Liver (tissue), 9 donors: ENCODE data around the gene ASIC3. TPM values are rescaled to one million over a fixed set of nuclear protein-coding genes. Genes with fewer than 3 reads are reported as not detected.
"Not testable (repeated sequence)": the region's sequence is repeated elsewhere in the genome, so short reads cannot be mapped to it uniquely, and the experiment has no call there.

ENCODE experiments used
- DNase-seq: peaks from one replicate; pipeline ENCODE4 v3.0.0-alpha.2; 2017; ENCODE audit warnings: low spot score
- H3K27ac ChIP-seq, 2 donors: one replicate each; pipeline ENCODE4 v1.7.0; 2013; ENCODE audit warnings: inconsistent platforms in 2 of 2, low read length in 2 of 2, control low read depth in 1 of 2, low read depth in 1 of 2, mild to moderate bottlenecking in 1 of 2
- H3K27me3 ChIP-seq, 4 donors: one replicate each; pipeline versions ENCODE4 v1.6.1 to v1.7.0; 2013; ENCODE audit warnings: low read length in 3 of 4, inconsistent platforms in 1 of 4, mild to moderate bottlenecking in 1 of 4, moderate library complexity in 1 of 4; ENCODE audit not compliant: control insufficient read depth in 4 of 4, insufficient read depth in 4 of 4
- H3K36me3 ChIP-seq, 4 donors: one replicate each; pipeline versions ENCODE4 v1.6.1 to v1.7.0; 2013; ENCODE audit warnings: low read length in 3 of 4, mild to moderate bottlenecking in 3 of 4, low read depth in 1 of 4, moderate library complexity in 1 of 4; ENCODE audit not compliant: control insufficient read depth in 4 of 4, insufficient read depth in 3 of 4
- H3K4me1 ChIP-seq, 4 donors: one replicate each; pipeline versions ENCODE4 v1.6.1 to v1.7.0; 2013; ENCODE audit warnings: low read length in 3 of 4, mild to moderate bottlenecking in 3 of 4, moderate library complexity in 1 of 4; ENCODE audit not compliant: control insufficient read depth in 4 of 4, insufficient read depth in 4 of 4
- H3K4me3 ChIP-seq, 3 donors: one replicate each; pipeline versions ENCODE4 v1.6.1 to v1.7.0; 2013; ENCODE audit warnings: low read length in 3 of 3, control low read depth in 1 of 3, low read depth in 1 of 3, mild to moderate bottlenecking in 1 of 3
- H3K9ac ChIP-seq, 2 donors: one replicate each; pipeline ENCODE4 v1.7.0; 2013; ENCODE audit warnings: low read length in 2 of 2, mild to moderate bottlenecking in 2 of 2, moderate library complexity in 2 of 2, control low read depth in 1 of 2, low read depth in 1 of 2
- H3K9me3 ChIP-seq, 4 donors: one replicate each; pipeline versions ENCODE4 v1.6.1 to v1.7.0; 2013; ENCODE audit warnings: low read length in 3 of 4; ENCODE audit not compliant: control insufficient read depth in 4 of 4
- EGR1 ChIP-seq, 2 donors: IDR thresholded peaks; 2 replicates each; pipeline ENCODE4 v1.6.1; 2016 to 2018; ENCODE audit warnings: antibody characterized with exemption in 2 of 2, low read depth in 2 of 2
- FOXA2 ChIP-seq: IDR thresholded peaks from 2 replicates; pipeline ENCODE4 v1.6.1; 2016; ENCODE audit warnings: antibody characterized with exemption
- GABPA ChIP-seq, 2 donors: IDR thresholded peaks in 1 of 2; conservative IDR thresholded peaks in 1 of 2; 2 replicates each; pipeline ENCODE4 v1.6.1; 2016; ENCODE audit warnings: antibody characterized with exemption in 2 of 2, mild to moderate bottlenecking in 1 of 2, moderate library complexity in 1 of 2
- HNF4A ChIP-seq, 2 donors: conservative IDR thresholded peaks; 2 replicates each; pipeline ENCODE4 v1.6.1; 2016; ENCODE audit warnings: antibody characterized with exemption in 2 of 2, mild to moderate bottlenecking in 2 of 2
- HNF4G ChIP-seq: IDR thresholded peaks from 2 replicates; pipeline ENCODE4 v1.6.1; 2016; ENCODE audit warnings: antibody characterized with exemption
- JUND ChIP-seq, 2 donors: IDR thresholded peaks; 2 replicates each; pipeline ENCODE4 v1.6.1; 2016; ENCODE audit warnings: antibody characterized with exemption in 2 of 2
- NR2F2 ChIP-seq: IDR thresholded peaks from 2 replicates; pipeline ENCODE4 v1.6.1; 2016; ENCODE audit warnings: antibody characterized with exemption
- RAD21 ChIP-seq, 2 donors: IDR thresholded peaks; 2 replicates each; pipeline ENCODE4 v1.6.1; 2016; ENCODE audit warnings: antibody characterized with exemption in 2 of 2, mild to moderate bottlenecking in 2 of 2
- SP1 ChIP-seq: IDR thresholded peaks from 2 replicates; pipeline ENCODE4 v1.6.1; 2018; ENCODE audit warnings: antibody characterized with exemption, mild to moderate bottlenecking
- TAF1 ChIP-seq: conservative IDR thresholded peaks from 2 replicates; pipeline ENCODE4 v1.6.1; 2016; ENCODE audit warnings: antibody characterized with exemption, mild to moderate bottlenecking
- YY1 ChIP-seq: IDR thresholded peaks from 2 replicates; pipeline ENCODE4 v1.6.1; 2016; ENCODE audit warnings: antibody characterized with exemption, mild to moderate bottlenecking
- WGBS: extraction: QIAGEN DNeasy Blood & Tissue Kit; methylation state at CpG from one replicate; pipeline ENCODE4 v1.1.7; 2013; 5-methylcytosine and 5-hydroxymethylcytosine counted together
- polyA plus RNA-seq, 2 donors: library from polyadenylated mRNA; stranded (reverse) in 1 of 2; unstranded in 1 of 2; fragments of 200-250 nt in 1 of 2; fragments of >200 nt in 1 of 2; fragmentation: Nextera tagmentation in 1 of 2; extraction: Ambion mirVana in 1 of 2; gene quantifications; one replicate each; pipeline versions ENCODE4 v1.2.1 to v1.2.3, GENCODE V29; 2013 to 2015
- total RNA-seq, 2 donors: library from RNA; depleted of rRNA; stranded (reverse); fragments of >200 nt; gene quantifications; one replicate each; pipeline ENCODE4 v1.2.3, GENCODE V29; 2014
- TF ChIP-seq, protein P1 (sequence below): fragments of 150-350 bp; IDR thresholded peaks from 2 replicates; pipeline ENCODE4 v1.5.1; 2017; ENCODE audit warnings: improper control_type of control experiment, low read depth, low read length; ENCODE audit not compliant: missing input control
- TF ChIP-seq, protein P2 (sequence below): IDR thresholded peaks from 2 replicates; pipeline ENCODE4 v1.6.1; 2016; ENCODE audit warnings: antibody characterized with exemption
- TF ChIP-seq, protein P3 (sequence below): IDR thresholded peaks from 2 replicates; pipeline ENCODE4 v1.6.1; 2016; ENCODE audit warnings: antibody characterized with exemption, mild to moderate bottlenecking
- donor health status: healthy.
- donor health status: healthy.
- donor health status: healthy.
- donor health status: healthy.
- donor health status: healthy.

The ASIC3 gene
- total and polyA plus RNA-seq, 4 donors = 0.05 to 1.0 (median 0.39) TPM

DNA sequence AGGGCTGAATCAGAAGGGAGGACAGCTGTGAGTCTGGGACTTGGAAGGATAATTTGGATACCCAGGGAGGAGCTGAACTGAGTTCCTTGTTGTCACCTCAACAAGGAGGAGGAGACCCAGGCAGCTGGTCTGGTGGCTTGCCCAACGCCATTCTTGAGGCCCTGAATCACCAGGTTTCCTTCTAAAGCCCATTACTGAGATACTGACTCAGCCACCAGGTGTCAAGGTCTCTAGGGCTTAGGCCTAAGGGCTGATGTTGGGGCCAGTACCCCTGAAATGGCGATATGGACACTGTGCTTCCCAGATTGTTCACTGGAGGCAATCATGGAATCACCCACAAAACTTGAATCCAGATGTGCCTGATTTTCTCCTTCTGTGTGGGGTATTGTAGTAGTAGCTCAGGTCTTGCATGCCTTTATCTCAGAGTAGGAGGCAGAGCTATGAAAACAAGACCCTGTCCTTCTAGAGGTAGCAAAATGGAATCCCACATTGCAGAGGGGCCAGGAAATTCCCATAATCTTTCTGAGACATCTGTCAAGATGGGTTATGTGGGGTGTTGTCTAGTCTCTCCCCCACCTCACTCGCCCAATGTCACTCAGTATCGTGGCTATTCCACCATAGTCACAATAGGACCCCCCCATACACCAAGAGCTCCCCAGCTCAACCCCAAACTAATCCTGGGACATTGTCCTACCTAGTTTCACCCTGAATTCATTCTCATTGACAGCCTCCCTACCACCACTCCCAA lies 22.2 kb upstream of the ASIC3 start (continued):
- TF ChIP-seq RAD21 (IDR thresholded peaks at IDR 0.05) (no peak), SP1 (no peak), HNF4G (no peak), FOXA2 (no peak), NR2F2 (no peak), HNF4A (conservative IDR thresholded peaks at IDR 0.05) (no peak), TAF1 (no peak)
- TF ChIP-seq, protein P1, sequence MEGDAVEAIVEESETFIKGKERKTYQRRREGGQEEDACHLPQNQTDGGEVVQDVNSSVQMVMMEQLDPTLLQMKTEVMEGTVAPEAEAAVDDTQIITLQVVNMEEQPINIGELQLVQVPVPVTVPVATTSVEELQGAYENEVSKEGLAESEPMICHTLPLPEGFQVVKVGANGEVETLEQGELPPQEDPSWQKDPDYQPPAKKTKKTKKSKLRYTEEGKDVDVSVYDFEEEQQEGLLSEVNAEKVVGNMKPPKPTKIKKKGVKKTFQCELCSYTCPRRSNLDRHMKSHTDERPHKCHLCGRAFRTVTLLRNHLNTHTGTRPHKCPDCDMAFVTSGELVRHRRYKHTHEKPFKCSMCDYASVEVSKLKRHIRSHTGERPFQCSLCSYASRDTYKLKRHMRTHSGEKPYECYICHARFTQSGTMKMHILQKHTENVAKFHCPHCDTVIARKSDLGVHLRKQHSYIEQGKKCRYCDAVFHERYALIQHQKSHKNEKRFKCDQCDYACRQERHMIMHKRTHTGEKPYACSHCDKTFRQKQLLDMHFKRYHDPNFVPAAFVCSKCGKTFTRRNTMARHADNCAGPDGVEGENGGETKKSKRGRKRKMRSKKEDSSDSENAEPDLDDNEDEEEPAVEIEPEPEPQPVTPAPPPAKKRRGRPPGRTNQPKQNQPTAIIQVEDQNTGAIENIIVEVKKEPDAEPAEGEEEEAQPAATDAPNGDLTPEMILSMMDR = no peak

DNA sequence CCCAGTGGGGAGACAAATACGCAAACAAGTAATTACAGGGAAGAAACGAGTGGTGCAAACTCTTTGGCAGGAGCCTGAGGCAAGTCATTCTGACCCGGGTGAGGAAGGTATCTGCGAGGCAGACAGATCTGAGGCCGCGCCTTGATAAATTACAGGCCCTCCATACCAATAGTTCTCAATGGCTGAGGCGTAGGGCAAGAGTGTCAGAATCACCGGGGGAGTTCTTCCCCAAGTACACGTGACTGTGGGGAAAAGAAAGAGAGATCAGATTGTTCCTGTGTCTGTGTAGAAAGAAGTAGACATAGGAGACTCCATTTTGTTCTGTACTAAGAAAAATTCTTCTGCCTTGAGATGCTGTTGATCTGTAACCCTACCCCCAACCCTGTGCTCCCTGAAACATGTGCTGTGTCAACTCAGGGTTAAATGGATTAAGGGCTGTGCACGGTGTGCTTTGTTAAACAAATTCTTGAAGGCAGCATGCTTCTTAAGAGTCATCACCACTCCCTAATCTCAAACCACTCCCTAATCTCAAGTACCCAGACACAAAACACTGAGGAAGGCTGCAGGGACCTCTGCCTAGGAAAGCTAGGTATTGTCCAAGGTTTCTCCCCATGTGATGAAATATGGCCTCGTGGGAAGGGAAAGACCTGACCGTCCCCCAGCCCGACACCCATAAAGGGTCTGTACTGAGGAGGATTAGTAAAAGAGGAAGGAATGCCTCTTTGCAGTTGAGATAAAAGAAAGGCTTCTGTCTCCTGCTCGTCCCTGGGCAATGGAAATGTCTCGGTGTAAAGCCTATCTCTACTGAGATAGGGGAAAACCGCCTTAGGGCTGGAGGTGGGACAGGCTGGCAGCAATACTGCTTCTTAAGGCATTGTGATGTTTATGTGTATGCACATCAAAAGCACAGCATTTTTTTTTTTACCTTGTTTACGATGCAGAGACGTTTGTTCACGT lies 21.3 kb upstream of the ASIC3 start:
- H3K27me3 ChIP-seq, H3K4me3 ChIP-seq, H3K27ac ChIP-seq, H3K9ac ChIP-seq, H3K36me3 ChIP-seq, DNase-seq, H3K9me3 ChIP-seq: not testable (repeated sequence)
- WGBS = 48% methylated on average over 19 of the region's 19 CpGs
- peaks cover 5 to 10% (median 8%) of the 10 kb centered on the region in 4 donors for H3K4me1 ChIP-seq

DNA sequence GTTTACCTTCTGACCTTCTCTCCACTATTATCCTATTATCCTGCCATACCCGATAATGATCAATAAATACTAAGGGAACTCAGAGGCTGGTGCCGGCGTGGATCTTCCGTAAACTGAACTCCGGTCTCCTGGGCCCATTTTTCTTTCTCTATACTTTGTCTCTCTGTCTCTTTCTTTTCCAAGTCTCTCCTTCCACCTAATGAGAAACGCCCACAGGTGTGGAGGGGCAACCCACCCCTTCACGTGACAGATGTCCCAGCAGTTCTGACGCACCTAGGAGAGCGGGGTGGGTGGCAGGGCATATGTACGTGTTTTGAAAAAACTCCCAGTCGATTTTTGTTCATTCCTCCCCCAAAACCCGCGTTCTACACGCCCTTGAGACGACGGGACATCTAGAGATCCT lies 20.6 kb upstream of the ASIC3 start:
- not testable (repeated sequence) for DNase-seq, H3K9me3 ChIP-seq, H3K36me3 ChIP-seq, H3K27me3 ChIP-seq
- Histone ChIP-seq H3K4me1 (peaks cover 5 to 10% (median 8%) of the 10 kb centered on the region in 4 donors), H3K4me3 (peak overlapping the region; percentile 36 to 84 (median 78)), H3K9ac (peak overlapping the region in 1 of 2 donors; percentile 12), H3K27ac (peak overlapping the region in 1 of 2 donors; percentile 7)
- 8% methylated on average over 16 of the region's 16 CpGs for WGBS

DNA sequence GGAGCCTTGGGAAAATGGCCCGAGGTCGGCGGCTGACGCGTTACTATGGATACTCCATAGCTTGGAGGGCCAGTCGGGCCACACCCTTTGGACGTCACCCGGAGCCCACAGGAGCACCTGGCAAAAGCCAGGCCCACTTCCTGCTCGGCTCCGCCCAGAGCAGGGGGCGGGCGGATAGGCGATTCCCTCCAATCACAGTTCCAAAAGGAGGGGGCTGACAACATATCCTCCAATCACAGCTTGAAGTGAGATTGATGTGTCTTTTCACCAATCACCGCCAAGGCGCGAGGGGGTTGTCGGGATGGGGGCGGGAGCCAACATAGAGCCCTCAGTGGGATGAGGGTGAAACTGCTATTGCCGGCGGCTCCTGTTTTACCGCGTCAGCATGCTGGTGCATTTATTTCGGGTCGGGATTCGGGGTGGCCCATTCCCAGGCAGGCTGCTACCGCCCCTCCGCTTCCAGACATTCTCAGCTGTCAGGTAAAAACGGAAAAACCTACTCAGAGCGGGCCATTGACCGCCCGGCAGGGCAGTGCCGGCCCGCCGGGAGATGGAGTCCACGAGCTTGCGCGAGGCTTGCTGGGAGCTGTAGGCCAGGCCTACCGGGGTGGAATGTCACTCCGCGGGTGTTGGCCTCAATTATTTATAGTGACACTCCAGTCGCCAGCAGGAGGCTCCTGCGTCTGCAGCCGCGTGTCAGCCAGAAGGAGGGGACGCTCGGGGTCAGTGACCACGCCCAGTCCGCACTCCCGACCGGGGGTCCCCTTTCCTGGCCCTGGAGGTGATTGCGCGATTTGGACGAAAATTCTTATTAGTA lies 20.0 kb upstream of the ASIC3 start, which contains the start of gene ABCB8:
TSS of gene ABCB8 (plus strand) at position 320 of the 817 bp plus-strand sequence. CDS start at position 386, 66 bp downstream.
- under 1% methylated on average over 53 of the region's 53 CpGs for WGBS
- Histone ChIP-seq H3K9ac (peak within 1 kb of the TSS; percentile 30 to 60), H3K4me1 (peaks cover 5 to 10% (median 8%) of the 10 kb centered on the region in 4 donors), H3K4me3 (peak within 1 kb of the TSS; percentile 84 to 95 (median 86)), H3K9me3 (no peaks in the 10 kb centered on the region), H3K27ac (peak within 1 kb of the TSS; percentile 78 to 80), H3K36me3 (no peaks in the 10 kb centered on the region), H3K27me3 (no peaks in the 10 kb centered on the region)
- DNase-seq = peak; percentile 98
- no peak for TF ChIP-seq FOXA2
- peak; percentile 97 for TF ChIP-seq SP1
- TF ChIP-seq GABPA (IDR thresholded peaks at IDR 0.05 in 1 of 2, conservative IDR thresholded peaks at IDR 0.05 in 1 of 2) = peak in 1 of 2 donors; percentile 84
- TF ChIP-seq, protein P2, sequence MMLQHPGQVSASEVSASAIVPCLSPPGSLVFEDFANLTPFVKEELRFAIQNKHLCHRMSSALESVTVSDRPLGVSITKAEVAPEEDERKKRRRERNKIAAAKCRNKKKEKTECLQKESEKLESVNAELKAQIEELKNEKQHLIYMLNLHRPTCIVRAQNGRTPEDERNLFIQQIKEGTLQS = no peak
- no peak for TF ChIP-seq HNF4A (conservative IDR thresholded peaks at IDR 0.05)
- TF ChIP-seq YY1 = peak; percentile 89
- TF ChIP-seq JUND (IDR thresholded peaks at IDR 0.05) = no peak
- TF ChIP-seq TAF1 = no peak
- TF ChIP-seq NR2F2 = peak; percentile 55
- no peak for TF ChIP-seq EGR1 (IDR thresholded peaks at IDR 0.05; ENCODE audit: low read depth in 2 of 2)
- TF ChIP-seq, protein P3, sequence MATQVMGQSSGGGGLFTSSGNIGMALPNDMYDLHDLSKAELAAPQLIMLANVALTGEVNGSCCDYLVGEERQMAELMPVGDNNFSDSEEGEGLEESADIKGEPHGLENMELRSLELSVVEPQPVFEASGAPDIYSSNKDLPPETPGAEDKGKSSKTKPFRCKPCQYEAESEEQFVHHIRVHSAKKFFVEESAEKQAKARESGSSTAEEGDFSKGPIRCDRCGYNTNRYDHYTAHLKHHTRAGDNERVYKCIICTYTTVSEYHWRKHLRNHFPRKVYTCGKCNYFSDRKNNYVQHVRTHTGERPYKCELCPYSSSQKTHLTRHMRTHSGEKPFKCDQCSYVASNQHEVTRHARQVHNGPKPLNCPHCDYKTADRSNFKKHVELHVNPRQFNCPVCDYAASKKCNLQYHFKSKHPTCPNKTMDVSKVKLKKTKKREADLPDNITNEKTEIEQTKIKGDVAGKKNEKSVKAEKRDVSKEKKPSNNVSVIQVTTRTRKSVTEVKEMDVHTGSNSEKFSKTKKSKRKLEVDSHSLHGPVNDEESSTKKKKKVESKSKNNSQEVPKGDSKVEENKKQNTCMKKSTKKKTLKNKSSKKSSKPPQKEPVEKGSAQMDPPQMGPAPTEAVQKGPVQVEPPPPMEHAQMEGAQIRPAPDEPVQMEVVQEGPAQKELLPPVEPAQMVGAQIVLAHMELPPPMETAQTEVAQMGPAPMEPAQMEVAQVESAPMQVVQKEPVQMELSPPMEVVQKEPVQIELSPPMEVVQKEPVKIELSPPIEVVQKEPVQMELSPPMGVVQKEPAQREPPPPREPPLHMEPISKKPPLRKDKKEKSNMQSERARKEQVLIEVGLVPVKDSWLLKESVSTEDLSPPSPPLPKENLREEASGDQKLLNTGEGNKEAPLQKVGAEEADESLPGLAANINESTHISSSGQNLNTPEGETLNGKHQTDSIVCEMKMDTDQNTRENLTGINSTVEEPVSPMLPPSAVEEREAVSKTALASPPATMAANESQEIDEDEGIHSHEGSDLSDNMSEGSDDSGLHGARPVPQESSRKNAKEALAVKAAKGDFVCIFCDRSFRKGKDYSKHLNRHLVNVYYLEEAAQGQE = peak; percentile 11
